Fibroblast of upper back skin (primary cell): Measurements from ENCODE around the gene PLOD2.
"Not testable (repeated sequence)": the region's sequence is repeated elsewhere in the genome, so short reads cannot be mapped to it uniquely, and the experiment has no call there.

ENCODE experiments used
- DNase-seq: peaks from one replicate; pipeline ENCODE4 v3.0.0-alpha.2; 2013

The PLOD2 gene

GRCh38 chr3:146134348-146135117 lies 26.5 kb downstream of the PLOD2 start:
- peak; percentile 43 for DNase-seq

DNA sequence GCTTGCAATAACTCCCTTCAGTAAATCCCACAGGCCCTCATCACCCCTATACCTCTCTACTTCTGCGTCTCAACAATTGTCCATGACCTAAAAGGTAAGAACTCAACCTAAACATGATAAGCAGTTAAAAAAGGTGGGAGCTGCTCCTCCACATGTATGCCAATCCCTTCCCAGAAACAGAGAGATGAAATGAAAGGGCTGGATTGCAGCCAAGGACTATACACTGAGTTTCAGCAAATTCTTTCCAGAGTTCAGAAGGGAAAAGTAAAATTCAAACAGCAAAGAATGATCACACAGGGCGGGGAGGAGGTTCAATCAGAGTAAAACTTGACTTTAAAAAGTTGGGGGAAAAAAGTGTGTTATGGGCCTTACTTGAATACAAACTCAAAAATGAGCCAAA lies 27.5 kb downstream of the PLOD2 start:
- peak; percentile 70 for DNase-seq

DNA sequence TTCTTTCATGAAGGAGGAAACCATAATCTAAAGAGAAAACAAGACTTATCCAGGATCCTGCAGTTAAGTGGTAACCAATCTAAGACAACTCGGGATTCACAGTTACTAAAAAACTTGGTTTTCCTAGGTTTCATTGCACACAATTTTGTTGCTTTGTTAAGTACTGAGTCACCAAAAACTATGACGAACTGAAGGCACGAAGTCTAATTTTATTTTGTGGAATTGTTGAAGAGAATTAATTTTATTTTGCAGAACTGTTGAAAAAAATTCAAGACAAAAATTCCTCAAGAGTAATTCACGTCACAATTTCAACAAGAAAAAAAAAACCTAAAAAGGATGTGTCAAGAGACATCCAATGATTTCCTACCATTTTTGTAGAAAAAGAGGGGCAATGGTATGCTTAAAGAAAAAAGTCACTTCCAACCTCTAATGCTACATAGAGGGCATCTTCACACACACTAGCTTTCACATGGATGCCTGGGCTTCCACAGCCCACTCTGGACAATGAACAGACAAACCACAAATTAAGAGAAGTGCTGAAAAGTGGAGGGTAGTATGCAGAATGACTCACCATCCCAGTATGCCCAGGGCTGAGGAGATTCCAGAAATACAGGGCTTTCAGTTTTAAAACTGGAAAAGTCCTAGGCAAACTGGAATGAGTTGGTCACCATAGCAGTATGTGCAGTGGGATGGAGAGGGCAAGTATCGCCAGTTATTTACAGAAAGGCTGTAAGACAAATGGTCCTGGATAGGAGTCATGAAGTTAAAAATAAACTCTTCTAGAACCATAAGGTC lies 29.2 kb downstream of the PLOD2 start:
- peak; percentile 91 for DNase-seq

DNA sequence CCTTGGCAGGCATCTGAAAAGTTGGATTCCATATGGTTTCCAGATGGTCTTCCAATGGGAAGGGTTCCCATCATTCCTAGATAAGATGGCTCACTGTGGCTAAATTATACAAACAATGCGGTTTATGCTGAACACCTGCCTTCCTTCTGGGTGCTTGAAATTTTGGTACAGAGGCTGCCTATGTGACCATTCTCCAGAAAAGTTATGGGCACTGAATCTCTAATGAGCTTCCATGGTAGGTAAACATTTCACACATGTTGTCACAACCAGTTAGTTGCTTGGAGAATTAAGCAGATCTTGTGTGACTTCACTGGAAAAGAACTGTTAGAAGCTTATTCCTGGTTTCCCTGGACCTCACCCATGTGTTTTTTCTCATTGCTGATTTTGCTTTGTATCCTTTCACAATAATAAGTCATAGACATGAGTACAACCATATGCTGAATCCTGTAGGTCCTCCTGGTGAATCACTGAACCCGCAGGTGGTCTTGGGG lies 30.1 kb downstream of the PLOD2 start:
- peak; percentile 90 for DNase-seq

DNA sequence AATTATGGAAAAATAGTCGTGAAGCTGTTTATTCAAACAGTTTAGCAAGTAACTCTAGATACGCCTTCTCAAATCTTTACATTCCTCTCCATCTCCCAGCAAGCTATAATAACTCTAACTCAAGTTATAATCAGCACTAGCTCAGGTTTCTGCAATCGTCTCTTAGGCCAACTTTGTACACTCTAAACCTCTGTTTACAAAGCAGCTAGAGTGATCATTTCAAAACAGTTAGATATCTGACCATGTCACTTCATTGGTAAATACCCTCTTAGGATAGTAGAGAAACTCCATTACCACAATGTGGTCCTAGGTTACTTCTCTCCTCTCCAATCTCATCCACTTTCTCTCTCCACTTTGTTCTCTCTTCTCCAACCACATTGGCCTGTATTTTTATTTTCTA lies 31.2 kb downstream of the PLOD2 start:
- no peak for DNase-seq

GRCh38 chr3:146128939-146129338 lies 32.0 kb downstream of the PLOD2 start:
- no peak for DNase-seq

- no peak for DNase-seq
Observed at GRCh38 chr3:146128179-146128578, 32.8 kb downstream of the PLOD2 start.

- DNase-seq: peak; percentile 97
Observed at GRCh38 chr3:146125951-146126350, 35.0 kb downstream of the PLOD2 start.

- DNase-seq: no peak
Observed at GRCh38 chr3:146124126-146124801, 36.7 kb downstream of the PLOD2 start.

GRCh38 chr3:146117406-146118285 lies 43.3 kb downstream of the PLOD2 start:
- peak; percentile 86 for DNase-seq

GRCh38 chr3:146115619-146116018 lies 45.4 kb downstream of the PLOD2 start:
- no peak for DNase-seq

DNA sequence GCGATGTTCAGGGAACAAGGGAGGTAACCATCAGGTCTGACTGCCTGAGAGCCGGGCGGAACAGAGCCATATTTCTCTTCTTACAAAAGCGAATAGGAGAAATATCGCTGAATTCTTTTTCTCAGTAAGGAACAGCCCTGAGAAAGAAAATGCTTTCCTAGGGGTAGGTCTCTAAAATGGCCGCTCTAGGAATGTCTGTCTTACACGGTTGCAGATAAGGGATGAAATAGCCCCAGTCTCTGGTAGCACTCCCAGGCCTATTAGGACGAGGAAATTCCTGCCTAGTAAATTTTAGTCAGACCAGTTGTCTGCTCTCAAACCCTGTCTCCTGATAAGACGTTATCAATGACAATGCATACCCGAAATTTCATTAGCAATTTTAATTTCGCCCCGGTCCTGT lies 47.2 kb downstream of the PLOD2 start:
- not testable (repeated sequence) for DNase-seq

GRCh38 chr3:146111337-146111736 lies 49.6 kb downstream of the PLOD2 start:
- no peak for DNase-seq

DNA sequence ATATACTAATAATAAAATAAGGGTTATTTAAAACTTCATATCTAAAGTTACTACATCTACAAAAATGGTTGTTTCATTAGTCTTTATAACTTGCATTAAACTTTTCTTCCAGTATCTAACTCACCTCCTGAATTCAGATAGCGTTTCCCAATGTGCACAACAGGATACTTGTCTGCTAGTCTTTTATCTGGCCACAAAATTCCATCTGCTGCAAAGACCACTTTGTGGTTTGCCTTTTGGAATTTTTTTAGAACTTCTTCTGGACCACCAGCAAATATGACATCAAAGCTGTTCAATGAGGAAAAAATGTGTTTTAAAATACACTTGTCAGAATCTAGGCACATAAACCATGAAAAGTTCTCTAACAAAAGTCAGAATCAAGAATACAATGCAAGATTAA lies 50.8 kb downstream of the PLOD2 start:
- peak; percentile 72 for DNase-seq

DNA sequence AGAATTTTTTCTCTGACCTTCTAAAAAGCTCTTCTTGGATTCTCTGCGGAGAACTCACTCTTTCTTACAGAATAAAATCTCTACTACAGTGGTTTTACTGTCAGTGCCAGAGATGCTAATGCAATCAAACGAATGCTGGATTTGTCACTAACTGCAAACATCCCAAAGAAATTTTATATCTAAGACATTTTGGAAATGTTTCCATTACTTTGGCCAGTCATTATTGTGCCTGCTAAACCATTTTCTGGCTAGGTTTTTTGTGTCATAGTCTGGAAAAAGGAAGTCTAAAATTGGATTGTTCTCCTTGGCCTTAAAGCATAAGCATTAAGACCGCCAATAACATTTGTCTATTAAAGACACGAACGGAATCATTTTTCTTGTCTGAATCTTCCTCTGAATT lies 54.0 kb downstream of the PLOD2 start:
- DNase-seq: no peak

- no peak for DNase-seq
Observed at GRCh38 chr3:146104068-146104467, 56.9 kb downstream of the PLOD2 start.

- DNase-seq: no peak
Observed at GRCh38 chr3:146102885-146103284, 58.1 kb downstream of the PLOD2 start.

- no peak for DNase-seq
Observed at GRCh38 chr3:146101538-146101937, 59.4 kb downstream of the PLOD2 start.

DNA sequence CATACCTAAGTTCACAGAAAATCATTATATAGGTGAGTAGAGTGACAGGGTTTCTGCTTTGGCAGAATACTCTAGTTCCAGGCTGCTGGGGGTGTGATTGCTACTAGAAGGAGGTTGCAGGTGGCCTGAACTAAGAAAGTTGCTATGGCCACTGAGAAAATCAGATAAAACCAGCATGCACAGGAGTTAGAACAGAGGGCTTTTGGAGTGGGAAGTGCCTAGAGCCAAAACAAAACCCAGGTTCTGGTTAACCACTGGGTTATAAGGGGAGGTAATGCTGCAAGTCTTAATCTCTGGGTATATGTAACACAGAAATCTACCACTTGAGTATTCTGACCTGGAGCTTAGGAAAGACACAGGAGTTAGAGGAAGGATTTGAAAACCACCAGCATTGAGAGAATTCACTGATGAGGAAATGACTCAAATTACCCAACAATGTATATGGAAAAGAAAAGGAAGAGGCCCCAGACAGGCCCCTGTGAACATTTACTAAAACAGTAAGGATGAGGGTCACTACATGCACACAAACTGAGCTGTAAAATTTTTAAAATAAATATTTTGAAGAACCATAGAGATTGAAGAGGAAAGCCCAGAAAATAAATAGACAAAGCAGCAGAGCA lies 60.0 kb downstream of the PLOD2 start:
- DNase-seq: no peak

GRCh38 chr3:146100180-146100579 lies 60.8 kb downstream of the PLOD2 start:
- DNase-seq: no peak

GRCh38 chr3:146099316-146099715 lies 61.7 kb downstream of the PLOD2 start:
- DNase-seq: no peak

- DNase-seq: no peak
Observed at GRCh38 chr3:146093896-146094295, 67.1 kb downstream of the PLOD2 start.
